ENCODE measurements around the gene ZCWPW1.

ZCWPW1 gene

DNA sequence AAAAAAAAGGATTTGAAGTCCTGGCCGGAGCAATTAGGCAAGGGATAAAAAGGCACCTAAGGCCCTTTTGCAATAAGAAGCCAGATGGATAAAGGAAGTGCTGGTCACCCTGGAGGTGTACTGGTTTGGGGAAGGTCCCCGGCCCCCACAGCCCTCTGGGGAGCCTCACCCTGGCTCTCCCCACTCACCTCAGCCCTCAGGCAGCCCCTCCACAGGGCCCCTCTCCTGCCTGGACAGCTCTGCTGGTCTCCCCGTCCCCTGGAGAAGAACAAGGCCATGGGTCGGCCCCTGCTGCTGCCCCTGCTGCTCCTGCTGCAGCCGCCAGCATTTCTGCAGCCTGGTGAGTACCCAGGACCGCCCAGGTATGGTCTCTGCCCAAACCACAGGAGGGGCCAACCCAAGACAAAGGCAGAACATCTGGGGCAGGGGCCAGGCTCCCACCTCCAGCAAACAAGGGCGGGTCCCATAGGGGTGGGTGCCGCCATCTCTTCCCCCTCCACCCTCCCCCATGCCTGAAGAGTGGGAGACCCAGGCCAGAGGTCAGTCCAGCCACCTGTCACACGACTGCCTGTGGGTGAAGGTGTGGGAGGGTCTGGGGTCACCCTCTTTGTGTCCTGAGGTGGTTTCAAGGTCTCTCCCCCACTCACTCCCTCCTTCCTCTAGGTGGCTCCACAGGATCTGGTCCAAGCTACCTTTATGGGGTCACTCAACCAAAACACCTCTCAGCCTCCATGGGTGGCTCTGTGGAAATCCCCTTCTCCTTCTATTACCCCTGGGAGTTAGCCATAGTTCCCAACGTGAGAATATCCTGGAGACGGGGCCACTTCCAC is 70.3 kb downstream of the ZCWPW1 start, which contains the start of gene PILRB:
TSS of gene PILRB (plus strand) at position 91 of the 830 bp plus-strand sequence. CDS start at position 277, 186 bp downstream.
- Histone ChIP-seq H3K4me1 (ENCODE audit: insufficient read depth, poor library complexity, severe bottlenecking) (no peaks in the 10 kb centered on the region), H3K27me3 (ENCODE audit: insufficient read depth, poor library complexity, severe bottlenecking) (no peaks in the 10 kb centered on the region), H3K4me3 (ENCODE audit: severe bottlenecking) (no peak within 1 kb of the TSS), H3K27ac (ENCODE audit: poor library complexity, severe bottlenecking) (no peak within 1 kb of the TSS), H3K9me3 (ENCODE audit: severe bottlenecking) (no peaks in the 10 kb centered on the region), H3K36me3 (ENCODE audit: low read depth) (peaks cover 85% of the 10 kb centered on the region)
- no peak for DNase-seq (ENCODE audit: low spot score)
- no peak for ATAC-seq (ENCODE audit: low read depth)
- TF ChIP-seq CTCF (IDR thresholded peaks at IDR 0.05; ENCODE audit: poor library complexity, severe bottlenecking) = no peak

GRCh38 chr7:100357131-100357561 is 71.4 kb downstream of the ZCWPW1 start:
- no peaks in the 10 kb centered on the region for H3K9me3 ChIP-seq (ENCODE audit: severe bottlenecking)
- no peaks in the 10 kb centered on the region for H3K27me3 ChIP-seq (ENCODE audit: insufficient read depth, poor library complexity, severe bottlenecking)
- ATAC-seq (ENCODE audit: low read depth) (no peak), DNase-seq (ENCODE audit: low spot score) (no peak)
- TF ChIP-seq CTCF (IDR thresholded peaks at IDR 0.05; ENCODE audit: poor library complexity, severe bottlenecking) = no peak
- H3K4me3 ChIP-seq (ENCODE audit: severe bottlenecking) = no peak overlapping the region
- H3K4me1 ChIP-seq (ENCODE audit: insufficient read depth, poor library complexity, severe bottlenecking) = no peaks in the 10 kb centered on the region
- peaks cover 83% of the 10 kb centered on the region for H3K36me3 ChIP-seq (ENCODE audit: low read depth)
- H3K27ac ChIP-seq (ENCODE audit: poor library complexity, severe bottlenecking) = no peak overlapping the region

GRCh38 chr7:100356416-100357068 is 72.0 kb downstream of the ZCWPW1 start:
- Histone ChIP-seq H3K27me3 (ENCODE audit: insufficient read depth, poor library complexity, severe bottlenecking) (no peaks in the 10 kb centered on the region), H3K36me3 (ENCODE audit: low read depth) (peaks cover 78% of the 10 kb centered on the region), H3K27ac (ENCODE audit: poor library complexity, severe bottlenecking) (no peak overlapping the region), H3K4me3 (ENCODE audit: severe bottlenecking) (no peak overlapping the region), H3K4me1 (ENCODE audit: insufficient read depth, poor library complexity, severe bottlenecking) (no peaks in the 10 kb centered on the region), H3K9me3 (ENCODE audit: severe bottlenecking) (no peaks in the 10 kb centered on the region)
- no peak for ATAC-seq (ENCODE audit: low read depth)
- no peak for DNase-seq (ENCODE audit: low spot score)
- TF ChIP-seq CTCF (IDR thresholded peaks at IDR 0.05; ENCODE audit: poor library complexity, severe bottlenecking) = no peak

DNA sequence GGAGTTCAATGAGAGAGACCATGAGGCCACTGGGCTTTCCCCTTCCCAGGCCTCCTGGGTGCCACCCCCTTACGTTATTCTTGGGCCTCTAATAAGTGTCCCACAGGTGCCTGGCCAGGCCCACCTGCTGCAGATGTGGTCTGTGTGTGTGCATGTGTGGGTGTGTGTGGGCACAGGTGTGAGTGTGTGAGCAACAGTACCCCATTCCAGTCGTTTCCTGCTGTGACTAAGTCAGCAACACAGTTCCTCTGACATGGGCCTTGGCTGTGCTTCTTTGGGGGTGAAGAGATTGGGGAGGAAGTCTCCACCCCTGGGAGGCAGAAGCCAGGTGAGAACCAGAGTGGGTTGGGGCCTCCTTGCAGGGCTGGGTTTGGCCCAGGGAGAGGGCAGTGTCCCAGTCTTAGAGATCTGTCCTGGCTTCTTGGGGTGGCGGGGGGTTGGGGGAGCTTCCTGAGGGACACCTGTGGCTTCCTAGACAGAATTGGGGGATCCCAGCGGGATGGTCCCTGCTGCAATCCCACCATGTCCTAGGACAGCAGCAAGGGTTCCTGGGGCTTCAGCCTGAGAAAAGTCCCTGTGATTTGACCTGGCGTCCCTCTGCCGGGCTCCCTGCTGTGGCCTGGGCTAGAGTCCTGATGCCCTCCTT is 74.7 kb downstream of the ZCWPW1 start:
- Histone ChIP-seq H3K27me3 (ENCODE audit: insufficient read depth, poor library complexity, severe bottlenecking) (no peaks in the 10 kb centered on the region), H3K27ac (ENCODE audit: poor library complexity, severe bottlenecking) (no peak overlapping the region), H3K4me1 (ENCODE audit: insufficient read depth, poor library complexity, severe bottlenecking) (no peaks in the 10 kb centered on the region), H3K9me3 (ENCODE audit: severe bottlenecking) (no peaks in the 10 kb centered on the region), H3K36me3 (ENCODE audit: low read depth) (peaks cover 77% of the 10 kb centered on the region), H3K4me3 (ENCODE audit: severe bottlenecking) (no peak overlapping the region)
- TF ChIP-seq CTCF (IDR thresholded peaks at IDR 0.05; ENCODE audit: poor library complexity, severe bottlenecking) = no peak
- ATAC-seq (ENCODE audit: low read depth) (no peak), DNase-seq (ENCODE audit: low spot score) (no peak)

All from RWPE2 (cell line).